GM13976 (cell line): Measurements from ENCODE around the gene KLHDC9.

Experiments
- DNase-seq: peaks from one replicate; pipeline ENCODE4 v3.0.0; 2012; ENCODE audit warnings: low spot score
- CTCF ChIP-seq: IDR thresholded peaks from 2 replicates; pipeline ENCODE4 v1.5.1; 2012; ENCODE audit warnings: borderline replicate concordance, mild to moderate bottlenecking; ENCODE audit not compliant: insufficient read depth; ENCODE audit errors: extremely low read depth, missing control alignments, control extremely low read depth
- in situ Hi-C: fragments of 300-500 bp; cut with MboI; formaldehyde crosslinking; loops from one replicate; pipeline ENCODE4 v1.12.0; 2022; ENCODE audit warnings: low sequenced_read_pairs, mixed read lengths, inconsistent platforms; ENCODE audit not compliant: unreplicated experiment

Gene KLHDC9

DNA sequence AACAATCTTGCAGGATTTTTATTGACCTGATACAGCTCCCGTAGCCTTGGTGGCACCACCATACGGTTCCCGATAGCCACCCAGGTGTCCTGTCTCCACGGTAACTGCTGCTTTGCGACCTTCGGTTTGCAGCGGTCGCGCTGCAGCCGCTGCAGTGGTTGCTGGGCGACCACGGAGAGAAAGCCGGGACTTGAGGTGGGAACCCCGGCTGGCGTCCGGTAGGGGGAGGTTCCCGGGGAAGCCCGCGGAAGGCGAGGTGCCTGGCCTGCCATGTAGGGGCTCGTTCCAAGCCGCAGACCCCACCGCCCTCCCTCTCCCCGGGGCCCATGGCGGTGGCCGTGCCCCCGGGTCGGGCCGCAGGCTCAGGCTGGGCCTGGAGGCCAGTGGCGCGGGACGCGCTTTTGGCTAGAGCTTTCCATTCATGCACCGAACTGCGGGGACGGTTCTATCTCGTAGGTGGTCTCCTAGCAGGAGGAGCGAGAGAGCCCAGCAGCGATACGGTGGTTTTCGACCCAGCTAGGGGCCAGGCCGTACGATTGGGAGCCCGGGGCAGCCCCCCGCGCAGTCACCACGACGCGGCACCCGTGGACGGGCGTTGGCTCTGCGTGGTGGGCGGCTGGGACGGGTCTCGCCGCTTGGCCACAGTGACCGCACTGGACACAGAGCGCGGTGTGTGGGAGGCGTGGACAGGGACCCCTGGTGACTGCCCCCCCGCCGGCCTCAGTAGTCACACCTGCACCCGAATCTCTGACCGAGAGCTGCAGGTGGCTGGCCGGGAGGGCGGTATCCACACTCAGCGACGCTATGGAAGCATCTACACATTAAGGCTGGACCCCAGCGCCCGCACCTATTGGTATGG is at the start of gene KLHDC9:
Gene KLHDC9, plus strand, starts transcription at position 152 of the 859 bp plus-strand sequence. Its CDS starts 175 bp downstream, at position 327.
- DNase-seq = peak; percentile 96
- in situ Hi-C loops = loop anchor here (10.0 kb wide), 1 partner anchor 104 kb away; no protein-coding TSS in a partner anchor
- no peak for TF ChIP-seq CTCF

DNA sequence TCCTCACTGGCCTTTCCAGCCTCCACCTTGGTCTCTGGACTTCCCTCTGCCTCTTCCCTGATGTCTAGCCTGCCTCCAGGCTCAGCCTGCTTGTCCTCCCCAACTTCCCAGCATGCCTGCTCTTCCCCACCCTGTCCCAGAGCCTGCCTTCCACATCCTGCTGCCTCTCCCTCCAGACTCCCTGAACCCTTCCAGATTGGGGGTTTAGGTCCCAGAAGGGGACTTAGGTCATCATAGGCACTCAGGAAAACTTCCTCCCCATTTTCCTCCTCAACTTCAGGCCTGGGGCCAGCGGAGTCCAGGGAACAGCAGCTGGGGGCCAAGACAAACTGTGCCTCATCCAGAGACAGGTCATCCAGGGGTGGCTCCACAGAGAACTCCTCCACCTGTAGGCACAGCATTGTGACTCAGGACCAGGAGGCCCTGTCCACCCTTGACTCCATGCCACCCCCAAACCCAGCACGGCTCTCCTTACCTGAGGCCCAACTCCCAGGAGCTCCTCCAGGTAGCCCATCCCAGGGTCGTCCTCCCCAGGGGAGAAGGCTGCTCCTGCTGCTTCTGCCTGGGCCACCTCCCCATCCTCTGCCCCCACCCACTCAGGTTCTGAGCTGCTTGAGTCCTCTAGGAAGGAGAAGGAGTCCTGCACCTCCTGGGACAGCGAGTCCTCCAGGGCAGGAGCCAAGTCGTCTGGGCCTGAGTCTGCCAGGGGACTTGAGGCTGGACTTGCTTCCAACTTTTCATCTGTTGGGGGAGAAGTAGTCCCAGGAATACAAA is 49.0 kb upstream of the KLHDC9 start:
- no peak for TF ChIP-seq CTCF
- DNase-seq = no peak
- in situ Hi-C loops = no loop called here

- in situ Hi-C loops = no loop called here
- TF ChIP-seq CTCF = no peak
- no peak for DNase-seq
Measured at GRCh38 chr1:161051219-161051618, 46.9 kb upstream of the KLHDC9 start.

DNA sequence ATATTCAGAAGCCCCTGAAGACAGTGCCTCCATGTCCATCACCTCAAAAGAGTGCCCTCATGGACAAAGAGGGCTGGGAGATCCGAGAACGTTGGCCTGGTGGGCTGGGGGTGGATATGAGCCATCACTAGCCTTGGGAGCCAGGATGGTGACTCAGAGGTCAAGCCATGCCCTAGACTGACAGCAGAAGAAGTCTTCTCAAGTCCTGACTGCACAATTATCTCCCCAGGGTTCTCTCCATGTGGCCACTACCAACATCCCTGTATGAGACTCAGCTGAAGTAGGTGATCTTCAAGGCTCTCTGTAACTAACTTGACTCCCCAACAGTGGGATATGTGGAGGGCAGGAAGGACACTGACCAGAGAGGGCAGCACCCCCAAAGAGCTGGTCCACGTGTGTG is 45.3 kb upstream of the KLHDC9 start:
- DNase-seq = no peak
- in situ Hi-C loops = no loop called here
- TF ChIP-seq CTCF = no peak

GRCh38 chr1:161054232-161054631 is 43.9 kb upstream of the KLHDC9 start:
- in situ Hi-C loops = no loop called here
- TF ChIP-seq CTCF = no peak
- DNase-seq = no peak

DNA sequence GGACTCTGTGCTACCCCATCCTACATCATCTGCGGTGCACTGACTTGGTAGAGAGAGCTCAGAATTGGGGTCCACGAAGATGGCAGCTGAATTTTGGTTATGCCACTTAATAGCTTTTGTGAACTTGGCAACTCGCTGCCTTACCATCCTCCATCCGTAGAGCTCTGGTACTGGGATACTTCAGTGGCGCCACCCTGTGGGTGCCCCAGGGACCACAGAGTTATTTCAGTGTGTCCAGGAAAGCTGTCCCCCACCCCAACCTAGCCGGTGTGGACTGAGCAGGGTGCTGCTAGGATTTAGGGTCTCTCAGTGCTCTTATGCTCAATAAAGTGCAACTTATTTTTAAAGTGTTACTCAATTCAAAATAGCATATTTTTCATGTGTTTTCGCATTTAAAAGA is 43.4 kb upstream of the KLHDC9 start:
- in situ Hi-C loops = no loop called here
- no peak for TF ChIP-seq CTCF
- DNase-seq = no peak
